Adrenal gland (tissue), 5 donors: ENCODE data around the gene C1QTNF1.

Experiments
- CTCF ChIP-seq, 6 experiments: fragments of 450-650 bp in 4 of 6; fragments of 200-600 bp in 2 of 6; sonication (generic) in 1 of 6; IDR thresholded peaks; 1 replicate in 5 of 6; 2 replicates in 1 of 6; pipeline versions ENCODE4 v1.5.1 to v1.8.0; 2016 to 2021; ENCODE audit warnings: antibody characterized with exemption in 6 of 6, mild to moderate bottlenecking in 2 of 6, moderate library complexity in 1 of 6
- POLR2A ChIP-seq, 2 donors: fragments of 450-650 bp; IDR thresholded peaks; one replicate each; pipeline ENCODE4 v1.6.1; 2017; ENCODE audit warnings: antibody characterized with exemption in 2 of 2, mild to moderate bottlenecking in 2 of 2, moderate library complexity in 1 of 2
- donor health status: DM: no; HTN: no; CAD: no.

DNA sequence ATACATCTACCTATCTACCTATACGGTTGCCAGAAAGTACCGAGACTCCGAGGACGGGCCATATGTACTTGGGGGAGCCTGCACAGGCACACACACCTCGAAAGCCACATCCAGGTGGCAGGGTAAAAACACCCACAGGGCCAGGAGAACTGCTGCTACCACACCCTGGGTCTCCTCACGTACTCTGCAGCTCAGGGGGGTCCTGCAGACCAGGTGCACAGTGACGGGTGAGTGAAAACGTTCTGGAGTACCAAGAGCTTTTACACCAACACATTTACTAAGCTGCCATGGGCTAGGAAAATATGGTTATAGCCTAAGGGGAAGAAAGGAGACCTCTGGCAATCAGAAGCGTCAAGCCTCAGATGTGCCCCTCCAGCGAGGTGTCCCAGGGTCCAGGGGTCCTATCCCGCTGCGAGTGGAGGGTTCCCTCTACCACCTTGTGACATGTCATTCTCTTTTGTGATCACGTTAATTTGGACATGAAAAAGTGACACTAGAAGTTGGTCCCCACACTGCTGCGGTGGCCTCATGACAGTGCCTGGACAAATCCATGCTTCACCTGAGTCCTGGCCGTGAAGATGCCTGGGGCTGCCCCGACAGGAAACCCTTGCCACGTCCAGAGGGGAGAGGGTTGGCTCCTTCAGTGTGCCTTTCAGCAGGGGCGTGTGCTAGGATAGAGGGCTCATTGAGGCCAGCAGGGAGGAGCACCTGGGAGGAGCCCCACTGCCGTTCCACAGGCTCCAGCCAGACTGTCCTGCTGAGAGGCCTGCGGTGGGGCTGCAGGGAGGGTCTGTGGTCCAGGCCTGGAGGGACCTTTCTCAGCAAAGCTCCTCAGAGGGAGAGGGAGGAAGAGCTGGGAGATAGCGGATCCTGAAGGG lies 16.2 kb upstream of the C1QTNF1 start:
- TF ChIP-seq CTCF (IDR thresholded peaks at IDR 0.05), result no peak
- TF ChIP-seq POLR2A (IDR thresholded peaks at IDR 0.05), result no peak
